ENCODE measurements around the gene VRK1. TPM values are rescaled to one million over a fixed set of nuclear protein-coding genes. Genes with fewer than 3 reads are reported as not detected.
A peak's percentile ranks its signal among the peaks of the same experiment; 100 is the strongest.

Gene VRK1, protein sequence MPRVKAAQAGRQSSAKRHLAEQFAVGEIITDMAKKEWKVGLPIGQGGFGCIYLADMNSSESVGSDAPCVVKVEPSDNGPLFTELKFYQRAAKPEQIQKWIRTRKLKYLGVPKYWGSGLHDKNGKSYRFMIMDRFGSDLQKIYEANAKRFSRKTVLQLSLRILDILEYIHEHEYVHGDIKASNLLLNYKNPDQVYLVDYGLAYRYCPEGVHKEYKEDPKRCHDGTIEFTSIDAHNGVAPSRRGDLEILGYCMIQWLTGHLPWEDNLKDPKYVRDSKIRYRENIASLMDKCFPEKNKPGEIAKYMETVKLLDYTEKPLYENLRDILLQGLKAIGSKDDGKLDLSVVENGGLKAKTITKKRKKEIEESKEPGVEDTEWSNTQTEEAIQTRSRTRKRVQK
- 8.6 and 9.1 TPM in 2 replicates for polyA plus RNA-seq (2012; rRNA removed)
- 11.5 and 15.9 TPM in 2 replicates for polyA plus RNA-seq (2012; cell fraction: cytosol; rRNA removed)
- polyA plus RNA-seq (2012; cell fraction: nucleus; rRNA removed): 3.9 and 6.4 TPM in 2 replicates

- Histone ChIP-seq H3K4me3 (ENCODE audit: low read depth in 2 of 2, low read length in 1 of 2) (peak within 1 kb of the TSS; percentile 81 to 90), H3K9me3 (no peaks in the 10 kb centered on the region), H3K9ac (peak within 1 kb of the TSS; percentile 86), H3K27ac (ENCODE audit: low read depth in 2 of 2, low read length in 1 of 2) (peak within 1 kb of the TSS; percentile 30 to 43; a peak in 2 of 4 replicates), H3K79me2 (ENCODE audit: insufficient read depth) (peaks cover 46% of the 10 kb centered on the region), H3K36me3 (replicated peaks in 1 of 2; ENCODE audit: control insufficient read depth in 1 of 2, insufficient read depth in 2 of 2, low read length in 1 of 2) (no peaks in the 10 kb centered on the region), H2AFZ (ENCODE audit: low read depth) (peak within 1 kb of the TSS; percentile 87), H3K27me3 (ENCODE audit: insufficient read depth) (no peaks in the 10 kb centered on the region), H3K9me2 (no peaks in the 10 kb centered on the region), H4K20me1 (ENCODE audit: insufficient read depth) (no peaks in the 10 kb centered on the region), H3K4me1 (ENCODE audit: control insufficient read depth in 1 of 2, insufficient read depth in 2 of 2, low read depth in 1 of 2, low read length in 1 of 2) (peaks cover 7 to 16% of the 10 kb centered on the region in 2 experiments; a peak in 3 of 4 replicates), H3F3A (replicated peaks; ENCODE audit: insufficient read depth) (no peaks in the 10 kb centered on the region), H3K4me2 (peak within 1 kb of the TSS; percentile 94)
- ChIA-PET CTCF (interaction anchor here (0.9 to 2.1 kb wide), 3 partner anchors 26 to 55 kb away, joined by 3 to 6 read pairs (median 4); no protein-coding TSS in a partner anchor), POLR2A (no interaction called here)
- 7% methylated on average over 6 of the region's 57 CpGs for WGBS (ENCODE audit: low lambda C conversion rate)
- DNase-seq: peak; percentile 96
- TF ChIP-seq TAF1 (IDR thresholded peaks at IDR 0.05; ENCODE audit: borderline replicate concordance, low read depth, low read length): peak; percentile 71; the same call in 1 of the 2 replicates
- TF ChIP-seq CHD2 (IDR thresholded peaks at IDR 0.05; ENCODE audit: low read length, partially characterized antibody): peak; percentile 98
- no peak for TF ChIP-seq NFIC (IDR thresholded peaks at IDR 0.05; ENCODE audit: borderline replicate concordance)
- no peak for TF ChIP-seq TEAD4 (IDR thresholded peaks at IDR 0.05; ENCODE audit: borderline replicate concordance, insufficient read depth)
- TF ChIP-seq, protein P1, sequence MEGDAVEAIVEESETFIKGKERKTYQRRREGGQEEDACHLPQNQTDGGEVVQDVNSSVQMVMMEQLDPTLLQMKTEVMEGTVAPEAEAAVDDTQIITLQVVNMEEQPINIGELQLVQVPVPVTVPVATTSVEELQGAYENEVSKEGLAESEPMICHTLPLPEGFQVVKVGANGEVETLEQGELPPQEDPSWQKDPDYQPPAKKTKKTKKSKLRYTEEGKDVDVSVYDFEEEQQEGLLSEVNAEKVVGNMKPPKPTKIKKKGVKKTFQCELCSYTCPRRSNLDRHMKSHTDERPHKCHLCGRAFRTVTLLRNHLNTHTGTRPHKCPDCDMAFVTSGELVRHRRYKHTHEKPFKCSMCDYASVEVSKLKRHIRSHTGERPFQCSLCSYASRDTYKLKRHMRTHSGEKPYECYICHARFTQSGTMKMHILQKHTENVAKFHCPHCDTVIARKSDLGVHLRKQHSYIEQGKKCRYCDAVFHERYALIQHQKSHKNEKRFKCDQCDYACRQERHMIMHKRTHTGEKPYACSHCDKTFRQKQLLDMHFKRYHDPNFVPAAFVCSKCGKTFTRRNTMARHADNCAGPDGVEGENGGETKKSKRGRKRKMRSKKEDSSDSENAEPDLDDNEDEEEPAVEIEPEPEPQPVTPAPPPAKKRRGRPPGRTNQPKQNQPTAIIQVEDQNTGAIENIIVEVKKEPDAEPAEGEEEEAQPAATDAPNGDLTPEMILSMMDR (IDR thresholded peaks at IDR 0.05): no peak
- no peak for TF ChIP-seq TCF12 (IDR thresholded peaks at IDR 0.05)
- TF ChIP-seq GABPA (IDR thresholded peaks at IDR 0.05; ENCODE audit: low read depth): no peak
- peak; percentile 97 for TF ChIP-seq SIN3A (IDR thresholded peaks at IDR 0.05; ENCODE audit: borderline replicate concordance, low read depth, low read length)
- no peak for TF ChIP-seq RCOR1 (IDR thresholded peaks at IDR 0.05; ENCODE audit: low read length)
- TF ChIP-seq, protein P2, sequence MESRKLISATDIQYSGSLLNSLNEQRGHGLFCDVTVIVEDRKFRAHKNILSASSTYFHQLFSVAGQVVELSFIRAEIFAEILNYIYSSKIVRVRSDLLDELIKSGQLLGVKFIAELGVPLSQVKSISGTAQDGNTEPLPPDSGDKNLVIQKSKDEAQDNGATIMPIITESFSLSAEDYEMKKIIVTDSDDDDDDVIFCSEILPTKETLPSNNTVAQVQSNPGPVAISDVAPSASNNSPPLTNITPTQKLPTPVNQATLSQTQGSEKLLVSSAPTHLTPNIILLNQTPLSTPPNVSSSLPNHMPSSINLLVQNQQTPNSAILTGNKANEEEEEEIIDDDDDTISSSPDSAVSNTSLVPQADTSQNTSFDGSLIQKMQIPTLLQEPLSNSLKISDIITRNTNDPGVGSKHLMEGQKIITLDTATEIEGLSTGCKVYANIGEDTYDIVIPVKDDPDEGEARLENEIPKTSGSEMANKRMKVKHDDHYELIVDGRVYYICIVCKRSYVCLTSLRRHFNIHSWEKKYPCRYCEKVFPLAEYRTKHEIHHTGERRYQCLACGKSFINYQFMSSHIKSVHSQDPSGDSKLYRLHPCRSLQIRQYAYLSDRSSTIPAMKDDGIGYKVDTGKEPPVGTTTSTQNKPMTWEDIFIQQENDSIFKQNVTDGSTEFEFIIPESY (IDR thresholded peaks at IDR 0.05; ENCODE audit: borderline replicate concordance, low read depth): peak; percentile 90
- no peak for TF ChIP-seq PBX3 (IDR thresholded peaks at IDR 0.05)
- no peak for TF ChIP-seq EZH2phosphoT487 (IDR thresholded peaks at IDR 0.05; ENCODE audit: borderline replicate concordance, low read depth)
- TF ChIP-seq GATA2 (CRISPR knock-in tag; IDR thresholded peaks at IDR 0.05): no peak
- TF ChIP-seq RXRA (IDR thresholded peaks at IDR 0.05; ENCODE audit: borderline replicate concordance, low read depth): no peak
- TF ChIP-seq, protein P3, sequence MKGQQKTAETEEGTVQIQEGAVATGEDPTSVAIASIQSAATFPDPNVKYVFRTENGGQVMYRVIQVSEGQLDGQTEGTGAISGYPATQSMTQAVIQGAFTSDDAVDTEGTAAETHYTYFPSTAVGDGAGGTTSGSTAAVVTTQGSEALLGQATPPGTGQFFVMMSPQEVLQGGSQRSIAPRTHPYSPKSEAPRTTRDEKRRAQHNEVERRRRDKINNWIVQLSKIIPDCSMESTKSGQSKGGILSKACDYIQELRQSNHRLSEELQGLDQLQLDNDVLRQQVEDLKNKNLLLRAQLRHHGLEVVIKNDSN (IDR thresholded peaks at IDR 0.05; ENCODE audit: borderline replicate concordance, low read depth): no peak
- TF ChIP-seq POLR2AphosphoS5 (IDR thresholded peaks at IDR 0.05; ENCODE audit: low read depth, low read length): no peak
- TF ChIP-seq NRF1 (IDR thresholded peaks at IDR 0.05; ENCODE audit: low read depth, low read length): peak; percentile 36; the same call in 1 of the 2 replicates
- TF ChIP-seq ELF1 (IDR thresholded peaks at IDR 0.05): no peak
- no peak for TF ChIP-seq RFX5 (IDR thresholded peaks at IDR 0.05; ENCODE audit: low read length)
- TF ChIP-seq MXI1 (IDR thresholded peaks at IDR 0.05; ENCODE audit: low read depth, low read length): peak; percentile 88
- TF ChIP-seq JUND (IDR thresholded peaks at IDR 0.05): no peak
- TF ChIP-seq YY1 (IDR thresholded peaks at IDR 0.05; ENCODE audit: low read depth): no peak
- TF ChIP-seq FOXM1 (IDR thresholded peaks at IDR 0.05; ENCODE audit: low read depth): no peak
- no peak for TF ChIP-seq MEF2A (IDR thresholded peaks at IDR 0.05; ENCODE audit: borderline replicate concordance, low read depth)
- TF ChIP-seq FOSL2 (IDR thresholded peaks at IDR 0.05; ENCODE audit: borderline replicate concordance, low read depth): no peak
- no peak for TF ChIP-seq FOXJ3 (CRISPR knock-in tag; IDR thresholded peaks at IDR 0.05)
- TF ChIP-seq EP300 (IDR thresholded peaks at IDR 0.05; ENCODE audit: borderline replicate concordance in 1 of 2, low read depth in 1 of 2, low read length in 1 of 2): no peak
- no peak for TF ChIP-seq SMC3 (IDR thresholded peaks at IDR 0.05; ENCODE audit: low read depth, low read length)
Observed at GRCh38 chr14:96796851-96797581, at the start of gene VRK1. TSS of gene VRK1 (plus strand) at chr14:96797382. CDS start at chr14:96833472, 36,090 bp downstream.

Data from SK-N-SH (cell line).